Measurements from ENCODE around the gene TBXAS1. TPM values are rescaled to one million over a fixed set of nuclear protein-coding genes. Genes with fewer than 3 reads are reported as not detected.
A peak's percentile ranks its signal among the peaks of the same experiment; 100 is the strongest.

Gene TBXAS1
- total RNA-seq, 1 experiment from 2014 or later, result 16.8 TPM

- DNase-seq (ENCODE audit: low spot score), result no peak
Measured at GRCh38 chr7:140000666-140001268, 171.7 kb downstream of the TBXAS1 start.

GRCh38 chr7:140003913-140004382 lies 174.9 kb downstream of the TBXAS1 start:
- DNase-seq (ENCODE audit: low spot score), result peak; percentile 68

GRCh38 chr7:140004672-140005071 lies 175.6 kb downstream of the TBXAS1 start:
- DNase-seq (ENCODE audit: low spot score), result no peak

- DNase-seq (ENCODE audit: low spot score), result no peak
Measured at GRCh38 chr7:140005341-140005740, 176.3 kb downstream of the TBXAS1 start.

- peak; percentile 67 for DNase-seq (ENCODE audit: low spot score)
Measured at GRCh38 chr7:140005754-140006503, 176.9 kb downstream of the TBXAS1 start.

GRCh38 chr7:140006600-140006999 lies 177.5 kb downstream of the TBXAS1 start:
- no peak for DNase-seq (ENCODE audit: low spot score)

GRCh38 chr7:140007051-140007690 lies 178.1 kb downstream of the TBXAS1 start:
- no peak for DNase-seq (ENCODE audit: low spot score)

GRCh38 chr7:140008755-140009610 lies 179.9 kb downstream of the TBXAS1 start:
- DNase-seq (ENCODE audit: low spot score), result no peak

- no peak for DNase-seq (ENCODE audit: low spot score)
Measured at GRCh38 chr7:140009735-140010134, 180.7 kb downstream of the TBXAS1 start.

GRCh38 chr7:140010194-140010895 lies 181.3 kb downstream of the TBXAS1 start:
- DNase-seq (ENCODE audit: low spot score), result no peak

GRCh38 chr7:140013676-140014075 lies 184.6 kb downstream of the TBXAS1 start:
- DNase-seq (ENCODE audit: low spot score), result no peak

- no peak for DNase-seq (ENCODE audit: low spot score)
Measured at GRCh38 chr7:140014123-140014522, 185.1 kb downstream of the TBXAS1 start.

GRCh38 chr7:140015471-140015970 lies 186.5 kb downstream of the TBXAS1 start:
- no peak for DNase-seq (ENCODE audit: low spot score)

GRCh38 chr7:140016540-140016939 lies 187.5 kb downstream of the TBXAS1 start:
- DNase-seq (ENCODE audit: low spot score), result no peak

GRCh38 chr7:140017034-140017433 lies 188.0 kb downstream of the TBXAS1 start:
- no peak for DNase-seq (ENCODE audit: low spot score)

GRCh38 chr7:140017543-140017942 lies 188.5 kb downstream of the TBXAS1 start:
- no peak for DNase-seq (ENCODE audit: low spot score)

GRCh38 chr7:140018125-140019043 lies 189.3 kb downstream of the TBXAS1 start:
- no peak for DNase-seq (ENCODE audit: low spot score)

GRCh38 chr7:140019172-140019571 lies 190.1 kb downstream of the TBXAS1 start:
- DNase-seq (ENCODE audit: low spot score), result no peak

- no peak for DNase-seq (ENCODE audit: low spot score)
Measured at GRCh38 chr7:140019606-140020005, 190.5 kb downstream of the TBXAS1 start.

GRCh38 chr7:140021603-140022002 lies 192.5 kb downstream of the TBXAS1 start:
- no peak for DNase-seq (ENCODE audit: low spot score)

Data from H4 (cell line).